ENCODE results near the gene ARHGAP12. TPM values are rescaled to one million over a fixed set of nuclear protein-coding genes. Genes with fewer than 3 reads are reported as not detected.

ARHGAP12 gene
- total and polyA plus RNA-seq, 9 donors, result 17.8 to 41.1 (median 23.1) TPM

- peak; percentile 27 for DNase-seq
- H3K4me1 ChIP-seq (ENCODE audit: control insufficient read depth, insufficient read depth, low read length), result peaks cover 3% of the 10 kb centered on the region
- H3K9me3 ChIP-seq (replicated peaks; ENCODE audit: control insufficient read depth, low read depth, low read length), result no peaks in the 10 kb centered on the region
- no peak overlapping the region for H3K27ac ChIP-seq (ENCODE audit: low read length)
- no peak overlapping the region for H3K4me3 ChIP-seq (ENCODE audit: low read length)
- WGBS (ENCODE audit: insufficient coverage), result 40% methylated on average over 2 of the region's 5 CpGs
- no peaks in the 10 kb centered on the region for H3K27me3 ChIP-seq (ENCODE audit: control insufficient read depth, insufficient read depth, low read length)
- H3K36me3 ChIP-seq (ENCODE audit: control insufficient read depth, insufficient read depth, low read length), result peaks cover 5% of the 10 kb centered on the region
Observed at GRCh38 chr10:31864834-31865518, 63.7 kb downstream of the ARHGAP12 start.

DNA sequence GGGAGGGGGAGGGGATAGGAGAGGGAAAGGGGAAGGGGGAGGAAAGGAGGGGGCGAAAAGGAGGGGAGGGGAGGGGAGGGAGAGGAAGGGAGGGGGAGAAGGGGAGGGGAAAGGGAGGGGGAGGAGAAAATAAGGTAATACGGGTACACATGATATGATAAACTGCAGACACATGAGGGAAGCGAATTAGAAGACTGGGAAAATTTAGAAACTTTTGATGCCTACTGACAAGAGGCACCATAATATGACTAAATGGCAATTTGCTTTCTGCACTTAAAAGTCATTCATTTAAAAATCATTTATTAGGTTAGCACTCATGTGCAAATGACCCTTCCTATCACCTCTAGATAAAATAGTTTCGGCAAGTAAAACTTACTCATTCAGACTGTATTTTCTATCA lies 73.6 kb downstream of the ARHGAP12 start:
- Histone ChIP-seq H3K36me3 (ENCODE audit: control insufficient read depth, insufficient read depth, low read length) (peaks cover 9% of the 10 kb centered on the region), H3K27ac (ENCODE audit: low read length) (no peak overlapping the region), H3K27me3 (ENCODE audit: control insufficient read depth, insufficient read depth, low read length) (no peaks in the 10 kb centered on the region), H3K4me3 (ENCODE audit: low read length) (no peak overlapping the region), H3K9me3 (replicated peaks; ENCODE audit: control insufficient read depth, low read depth, low read length) (no peaks in the 10 kb centered on the region), H3K4me1 (ENCODE audit: control insufficient read depth, insufficient read depth, low read length) (no peaks in the 10 kb centered on the region)
- WGBS (ENCODE audit: insufficient coverage), result no CpG with 5 or more reads among the region's 4 CpGs
- no peak for DNase-seq

DNA sequence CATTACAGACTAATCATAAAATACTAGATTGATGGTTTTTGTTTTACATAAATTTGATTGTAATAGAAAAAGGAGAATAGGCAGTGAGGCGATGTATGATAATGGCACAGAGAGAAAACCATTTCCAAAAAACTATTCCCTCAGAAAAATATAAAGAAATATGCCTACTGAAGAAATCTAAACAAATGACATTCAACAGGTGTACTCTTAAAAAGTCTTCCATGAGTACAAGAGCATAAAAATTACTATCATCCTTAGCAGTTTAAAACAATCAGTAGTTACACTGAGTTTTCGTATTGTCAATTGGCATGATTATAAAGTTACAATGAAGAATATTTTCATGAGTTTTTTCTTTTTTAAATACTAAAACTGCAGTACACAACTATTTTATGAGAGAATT lies 75.0 kb downstream of the ARHGAP12 start:
- H3K4me1 ChIP-seq (ENCODE audit: control insufficient read depth, insufficient read depth, low read length), result no peaks in the 10 kb centered on the region
- no CpG with 5 or more reads among the region's 2 CpGs for WGBS (ENCODE audit: insufficient coverage)

GRCh38 chr10:31851216-31851615 lies 77.4 kb downstream of the ARHGAP12 start:
- no peaks in the 10 kb centered on the region for H3K27me3 ChIP-seq (ENCODE audit: control insufficient read depth, insufficient read depth, low read length)
- H3K27ac ChIP-seq (ENCODE audit: low read length), result no peak overlapping the region
- DNase-seq, result no peak
- peaks cover 7% of the 10 kb centered on the region for H3K36me3 ChIP-seq (ENCODE audit: control insufficient read depth, insufficient read depth, low read length)
- WGBS (ENCODE audit: insufficient coverage), result no CpG with 5 or more reads among the region's 1 CpG
- H3K9me3 ChIP-seq (replicated peaks; ENCODE audit: control insufficient read depth, low read depth, low read length), result no peaks in the 10 kb centered on the region
- no peaks in the 10 kb centered on the region for H3K4me1 ChIP-seq (ENCODE audit: control insufficient read depth, insufficient read depth, low read length)
- H3K4me3 ChIP-seq (ENCODE audit: low read length), result no peak overlapping the region

More for the DNA sequence above, 75.0 kb downstream of the ARHGAP12 start:
- Histone ChIP-seq H3K27me3 (ENCODE audit: control insufficient read depth, insufficient read depth, low read length) (no peaks in the 10 kb centered on the region), H3K36me3 (ENCODE audit: control insufficient read depth, insufficient read depth, low read length) (peaks cover 6% of the 10 kb centered on the region), H3K27ac (ENCODE audit: low read length) (no peak overlapping the region), H3K4me3 (ENCODE audit: low read length) (no peak overlapping the region), H3K9me3 (replicated peaks; ENCODE audit: control insufficient read depth, low read depth, low read length) (no peaks in the 10 kb centered on the region)
- DNase-seq, result no peak

DNA sequence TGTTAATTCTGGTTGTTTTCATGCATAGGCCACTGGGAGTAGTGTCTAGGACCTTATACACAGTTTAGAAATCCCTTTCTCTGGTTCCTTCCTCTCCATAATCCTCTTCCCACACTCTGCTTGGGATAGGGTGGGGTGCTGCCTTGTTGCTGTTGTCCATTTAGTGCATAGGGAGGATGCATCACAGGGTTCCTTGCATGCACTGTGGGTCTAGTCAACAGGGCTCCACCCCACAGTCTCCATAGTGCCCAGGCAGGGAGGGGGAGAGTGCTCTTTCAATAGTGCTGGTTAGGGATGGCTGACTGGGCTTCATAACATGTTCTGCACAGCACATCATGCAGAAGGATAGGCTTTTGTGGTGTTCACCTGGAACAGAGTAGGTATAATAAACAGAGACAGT lies 81.1 kb downstream of the ARHGAP12 start:
- no peaks in the 10 kb centered on the region for H3K4me1 ChIP-seq (ENCODE audit: control insufficient read depth, insufficient read depth, low read length)
- no peaks in the 10 kb centered on the region for H3K27me3 ChIP-seq (ENCODE audit: control insufficient read depth, insufficient read depth, low read length)
- no peaks in the 10 kb centered on the region for H3K9me3 ChIP-seq (replicated peaks; ENCODE audit: control insufficient read depth, low read depth, low read length)
- no peak for DNase-seq
- H3K4me3 ChIP-seq (ENCODE audit: low read length), result no peak overlapping the region
- H3K36me3 ChIP-seq (ENCODE audit: control insufficient read depth, insufficient read depth, low read length), result peaks cover 7% of the 10 kb centered on the region
- H3K27ac ChIP-seq (ENCODE audit: low read length), result no peak overlapping the region

- DNase-seq, result no peak
- Histone ChIP-seq H3K27me3 (ENCODE audit: control insufficient read depth, insufficient read depth, low read length) (no peaks in the 10 kb centered on the region), H3K36me3 (ENCODE audit: control insufficient read depth, insufficient read depth, low read length) (no peaks in the 10 kb centered on the region), H3K9me3 (replicated peaks; ENCODE audit: control insufficient read depth, low read depth, low read length) (no peaks in the 10 kb centered on the region), H3K27ac (ENCODE audit: low read length) (no peak overlapping the region), H3K4me1 (ENCODE audit: control insufficient read depth, insufficient read depth, low read length) (no peaks in the 10 kb centered on the region), H3K4me3 (ENCODE audit: low read length) (no peak overlapping the region)
- WGBS (ENCODE audit: insufficient coverage), result 100% methylated on average over 2 of the region's 7 CpGs
Observed at GRCh38 chr10:31838709-31839108, 89.9 kb downstream of the ARHGAP12 start.

- no peak overlapping the region for H3K4me3 ChIP-seq (ENCODE audit: low read length)
- no peaks in the 10 kb centered on the region for H3K27me3 ChIP-seq (ENCODE audit: control insufficient read depth, insufficient read depth, low read length)
- H3K27ac ChIP-seq (ENCODE audit: low read length), result no peak overlapping the region
- no peaks in the 10 kb centered on the region for H3K36me3 ChIP-seq (ENCODE audit: control insufficient read depth, insufficient read depth, low read length)
- H3K9me3 ChIP-seq (replicated peaks; ENCODE audit: control insufficient read depth, low read depth, low read length), result no peaks in the 10 kb centered on the region
- H3K4me1 ChIP-seq (ENCODE audit: control insufficient read depth, insufficient read depth, low read length), result no peaks in the 10 kb centered on the region
- DNase-seq, result no peak
- WGBS (ENCODE audit: insufficient coverage), result 80% methylated on average over 1 of the region's 1 CpG
Observed at GRCh38 chr10:31838065-31838464, 90.6 kb downstream of the ARHGAP12 start.

DNA sequence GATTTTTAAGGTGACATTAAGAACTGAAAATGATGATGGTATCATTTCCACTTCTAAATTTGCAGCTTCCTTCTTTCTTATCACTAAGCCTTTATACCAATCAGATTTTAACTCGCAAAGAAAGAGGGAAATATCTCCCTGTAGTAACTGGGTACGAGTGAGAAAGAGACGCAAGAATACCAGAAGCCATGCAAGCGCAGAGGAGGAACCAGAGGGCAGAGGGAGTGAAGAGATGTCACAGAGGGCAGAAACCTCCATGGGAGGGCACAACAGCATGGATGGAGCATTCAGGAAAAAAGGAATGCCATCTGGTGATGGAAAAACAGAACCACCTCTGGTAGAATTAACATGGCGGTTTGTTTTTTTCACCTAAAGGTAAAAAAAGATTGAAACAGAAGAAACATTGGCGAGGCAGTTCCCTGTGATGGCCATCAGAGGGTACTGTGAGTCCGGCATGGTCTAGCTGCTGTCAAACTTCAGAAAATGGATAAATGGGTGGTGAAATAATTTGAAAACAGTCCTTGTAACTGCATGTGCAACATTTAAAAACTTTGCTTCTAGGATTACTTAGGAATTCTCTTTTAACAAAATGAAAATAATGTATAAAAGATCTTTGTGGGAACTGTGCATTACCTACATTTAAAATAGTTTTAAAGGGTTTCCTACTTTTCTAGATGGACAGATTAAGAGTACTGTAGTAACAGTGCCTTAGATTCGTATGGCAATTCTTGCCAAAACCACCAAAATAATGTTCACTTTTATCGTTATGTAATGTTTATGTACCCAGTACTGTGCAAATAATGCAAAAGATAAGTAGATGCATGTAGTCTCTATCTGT lies 91.8 kb downstream of the ARHGAP12 start:
- no peaks in the 10 kb centered on the region for H3K36me3 ChIP-seq (ENCODE audit: control insufficient read depth, insufficient read depth, low read length)
- H3K27ac ChIP-seq (ENCODE audit: low read length), result no peak overlapping the region
- WGBS (ENCODE audit: insufficient coverage), result 62% methylated on average over 4 of the region's 9 CpGs
- no peaks in the 10 kb centered on the region for H3K4me1 ChIP-seq (ENCODE audit: control insufficient read depth, insufficient read depth, low read length)
- H3K27me3 ChIP-seq (ENCODE audit: control insufficient read depth, insufficient read depth, low read length), result no peaks in the 10 kb centered on the region
- DNase-seq, result no peak
- no peak overlapping the region for H3K4me3 ChIP-seq (ENCODE audit: low read length)
- no peaks in the 10 kb centered on the region for H3K9me3 ChIP-seq (replicated peaks; ENCODE audit: control insufficient read depth, low read depth, low read length)

DNA sequence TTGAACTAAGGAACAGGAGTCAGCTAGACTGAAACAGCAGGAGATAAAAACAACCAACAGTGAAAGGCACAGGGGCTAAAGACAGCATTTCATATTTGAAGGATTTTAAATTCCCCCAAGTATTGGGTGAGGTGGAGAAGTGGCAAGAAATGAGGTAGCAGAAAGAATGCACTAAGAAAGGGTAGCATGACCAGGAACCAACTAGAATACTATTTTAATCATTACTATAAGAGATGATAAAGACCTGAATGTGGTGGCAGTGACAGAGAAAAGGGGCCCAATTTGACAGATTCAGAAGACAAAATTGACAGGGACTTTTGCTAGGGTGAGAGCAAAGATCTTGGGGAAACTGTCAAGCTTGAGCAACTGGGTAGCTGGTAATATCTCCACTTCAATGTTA lies 94.9 kb downstream of the ARHGAP12 start:
- Histone ChIP-seq H3K4me1 (ENCODE audit: control insufficient read depth, insufficient read depth, low read length) (no peaks in the 10 kb centered on the region), H3K27me3 (ENCODE audit: control insufficient read depth, insufficient read depth, low read length) (no peaks in the 10 kb centered on the region), H3K4me3 (ENCODE audit: low read length) (no peak overlapping the region), H3K9me3 (replicated peaks; ENCODE audit: control insufficient read depth, low read depth, low read length) (no peaks in the 10 kb centered on the region), H3K36me3 (ENCODE audit: control insufficient read depth, insufficient read depth, low read length) (no peaks in the 10 kb centered on the region), H3K27ac (ENCODE audit: low read length) (no peak overlapping the region)
- no peak for DNase-seq

- Histone ChIP-seq H3K9me3 (replicated peaks; ENCODE audit: control insufficient read depth, low read depth, low read length) (no peaks in the 10 kb centered on the region), H3K36me3 (ENCODE audit: control insufficient read depth, insufficient read depth, low read length) (no peaks in the 10 kb centered on the region), H3K27me3 (ENCODE audit: control insufficient read depth, insufficient read depth, low read length) (no peaks in the 10 kb centered on the region), H3K27ac (ENCODE audit: low read length) (no peak overlapping the region), H3K4me1 (ENCODE audit: control insufficient read depth, insufficient read depth, low read length) (no peaks in the 10 kb centered on the region), H3K4me3 (ENCODE audit: low read length) (no peak overlapping the region)
- no peak for DNase-seq
- WGBS (ENCODE audit: insufficient coverage), result no CpG with 5 or more reads among the region's 1 CpG
Observed at GRCh38 chr10:31832261-31832660, 96.4 kb downstream of the ARHGAP12 start.

All from muscle of leg (tissue), 11 donors.